HL-60 (cell line): Measurements from ENCODE around the gene PPP2CA.
"Not testable (repeated sequence)": the region's sequence is repeated elsewhere in the genome, so short reads cannot be mapped to it uniquely, and the experiment has no call there.

Experiments used
- DNase-seq, 2 experiments: peaks; one replicate each; pipeline ENCODE4 v3.0.0-alpha.2; 2010 to 2020; ENCODE audit warnings: low read depth in 1 of 2, low spot score in 1 of 2
- H3K27ac ChIP-seq: fragments of 250-450 bp; sonication (Bioruptor Pico); replicated peaks from 2 replicates; pipeline ENCODE4 v1.5.1; 2020; ENCODE audit warnings: mild to moderate bottlenecking, moderate library complexity
- H3K27me3 ChIP-seq: fragments of 250-450 bp; sonication (Bioruptor Pico); 2 replicates; pipeline ENCODE4 v1.5.1; 2021; ENCODE audit warnings: mild to moderate bottlenecking, moderate library complexity; ENCODE audit not compliant: insufficient read depth, poor library complexity, severe bottlenecking
- H3K4me3 ChIP-seq: replicated peaks from 2 replicates; pipeline ENCODE4 v1.5.1; 2011; ENCODE audit warnings: mild to moderate bottlenecking, control low read depth, low read length; ENCODE audit not compliant: insufficient read depth
- CTCF ChIP-seq: IDR thresholded peaks from one replicate; pipeline ENCODE4 v1.5.1; 2011; ENCODE audit warnings: low read length, control low read depth, inconsistent platforms; ENCODE audit not compliant: insufficient read depth
- GABPA ChIP-seq: IDR thresholded peaks from 2 replicates; pipeline ENCODE4 v1.6.1; 2012; ENCODE audit warnings: low read depth
- POLR2AphosphoS5 ChIP-seq: IDR thresholded peaks from 2 replicates; pipeline ENCODE4 v1.6.1; 2012; ENCODE audit warnings: low read depth
- REST ChIP-seq: IDR thresholded peaks from 2 replicates; pipeline ENCODE4 v1.6.1; 2012; ENCODE audit warnings: low read depth; ENCODE audit not compliant: insufficient replicate concordance
- SPI1 ChIP-seq: IDR thresholded peaks from 2 replicates; pipeline ENCODE4 v1.6.1; 2012; ENCODE audit warnings: low read depth, mild to moderate bottlenecking, borderline replicate concordance

The PPP2CA gene

GRCh38 chr5:134215757-134216156, 10.1 kb downstream of the PPP2CA start:
- no peak for DNase-seq

GRCh38 chr5:134211263-134212031, 14.4 kb downstream of the PPP2CA start:
- not testable (repeated sequence) for DNase-seq, H3K27me3 ChIP-seq, H3K27ac ChIP-seq, H3K4me3 ChIP-seq

More at GRCh38 chr5:134215757-134216156, 10.1 kb downstream of the PPP2CA start:
- H3K27me3 ChIP-seq: no peaks in the 10 kb centered on the region
- H3K4me3 ChIP-seq: no peak overlapping the region
- no peak for TF ChIP-seq SPI1
- TF ChIP-seq GABPA: no peak
- no peak for TF ChIP-seq CTCF
- no peak for TF ChIP-seq POLR2AphosphoS5
- H3K27ac ChIP-seq: no peak overlapping the region

GRCh38 chr5:134209477-134210245, 16.2 kb downstream of the PPP2CA start:
- TF ChIP-seq GABPA: no peak
- no peak for TF ChIP-seq POLR2AphosphoS5
- no peaks in the 10 kb centered on the region for H3K27me3 ChIP-seq
- DNase-seq: no peak
- H3K27ac ChIP-seq: no peak overlapping the region
- H3K4me3 ChIP-seq: no peak overlapping the region

- H3K27me3 ChIP-seq: no peaks in the 10 kb centered on the region
- H3K4me3 ChIP-seq: no peak overlapping the region
- no peak overlapping the region for H3K27ac ChIP-seq
- no peak for DNase-seq
- TF ChIP-seq REST: no peak
- no peak for TF ChIP-seq GABPA
- no peak for TF ChIP-seq CTCF
- TF ChIP-seq POLR2AphosphoS5: no peak
- no peak for TF ChIP-seq SPI1
Observed at GRCh38 chr5:134207696-134208095, 18.2 kb downstream of the PPP2CA start.

- Histone ChIP-seq H3K27ac (no peak overlapping the region), H3K4me3 (no peak overlapping the region), H3K27me3 (no peaks in the 10 kb centered on the region)
- no peak for TF ChIP-seq POLR2AphosphoS5
- TF ChIP-seq GABPA: no peak
- TF ChIP-seq REST: no peak
- TF ChIP-seq SPI1: no peak
- TF ChIP-seq CTCF: no peak
- no peak for DNase-seq
Observed at GRCh38 chr5:134206627-134207160, 19.2 kb downstream of the PPP2CA start.
